Brain microvascular endothelial cell (primary cell): Measurements from ENCODE around the gene DDAH1.

Source experiments
- DNase-seq: peaks from one replicate; pipeline ENCODE4 v3.0.0-alpha.2; 2020
- H3K27ac ChIP-seq: fragments of 250-450 bp; sonication (Bioruptor Pico); 2 replicates; pipeline ENCODE4 v1.5.1; 2020; ENCODE audit warnings: mild to moderate bottlenecking, moderate library complexity
- H3K27me3 ChIP-seq: fragments of 250-450 bp; sonication (Bioruptor Pico); replicated peaks from 2 replicates; pipeline ENCODE4 v1.5.1; 2020; ENCODE audit warnings: mild to moderate bottlenecking
- H3K36me3 ChIP-seq: fragments of 250-450 bp; sonication (Bioruptor Pico); replicated peaks from 2 replicates; pipeline ENCODE4 v1.5.1; 2020; ENCODE audit warnings: mild to moderate bottlenecking
- H3K4me3 ChIP-seq: 2 replicates; pipeline ENCODE4 v1.5.1; 2011; ENCODE audit warnings: low read depth, mild to moderate bottlenecking, control low read depth, low read length, moderate library complexity
- in situ Hi-C: cut with HindIII; loops from 2 replicates; pipeline ENCODE4 v1.10.0; 2017; ENCODE audit warnings: low sequenced_read_pairs, low pct_ligation_motif_present
- TF ChIP-seq, protein P1 (sequence below): IDR thresholded peaks from 2 replicates; pipeline ENCODE4 v1.5.1; 2011; ENCODE audit warnings: low read depth, mild to moderate bottlenecking, moderate library complexity, low read length, control low read depth, inconsistent platforms; ENCODE audit errors: missing control alignments

DDAH1 gene

DNA sequence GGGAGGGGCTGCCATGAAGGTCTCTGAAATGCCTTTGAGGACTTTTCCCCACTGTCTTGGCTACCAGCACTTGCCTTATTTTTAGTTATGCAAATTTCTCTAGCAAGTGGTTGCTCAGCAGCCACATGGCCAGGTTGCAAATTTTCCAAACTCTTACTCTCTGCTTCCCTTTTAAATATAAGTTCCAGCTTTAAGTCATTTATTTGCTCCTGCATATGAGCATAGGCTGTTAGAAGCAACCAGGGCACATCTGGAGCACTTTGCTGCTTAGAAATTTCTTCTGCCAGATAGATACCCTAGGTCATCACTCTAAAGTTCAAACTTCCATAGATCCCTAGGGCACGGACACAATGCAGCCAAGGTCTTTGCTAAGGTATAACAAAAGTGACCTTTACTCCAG, 44.8 kb downstream of the DDAH1 start:
- TF ChIP-seq, protein P1, sequence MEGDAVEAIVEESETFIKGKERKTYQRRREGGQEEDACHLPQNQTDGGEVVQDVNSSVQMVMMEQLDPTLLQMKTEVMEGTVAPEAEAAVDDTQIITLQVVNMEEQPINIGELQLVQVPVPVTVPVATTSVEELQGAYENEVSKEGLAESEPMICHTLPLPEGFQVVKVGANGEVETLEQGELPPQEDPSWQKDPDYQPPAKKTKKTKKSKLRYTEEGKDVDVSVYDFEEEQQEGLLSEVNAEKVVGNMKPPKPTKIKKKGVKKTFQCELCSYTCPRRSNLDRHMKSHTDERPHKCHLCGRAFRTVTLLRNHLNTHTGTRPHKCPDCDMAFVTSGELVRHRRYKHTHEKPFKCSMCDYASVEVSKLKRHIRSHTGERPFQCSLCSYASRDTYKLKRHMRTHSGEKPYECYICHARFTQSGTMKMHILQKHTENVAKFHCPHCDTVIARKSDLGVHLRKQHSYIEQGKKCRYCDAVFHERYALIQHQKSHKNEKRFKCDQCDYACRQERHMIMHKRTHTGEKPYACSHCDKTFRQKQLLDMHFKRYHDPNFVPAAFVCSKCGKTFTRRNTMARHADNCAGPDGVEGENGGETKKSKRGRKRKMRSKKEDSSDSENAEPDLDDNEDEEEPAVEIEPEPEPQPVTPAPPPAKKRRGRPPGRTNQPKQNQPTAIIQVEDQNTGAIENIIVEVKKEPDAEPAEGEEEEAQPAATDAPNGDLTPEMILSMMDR = no peak
- in situ Hi-C loops = no loop called here

DNA sequence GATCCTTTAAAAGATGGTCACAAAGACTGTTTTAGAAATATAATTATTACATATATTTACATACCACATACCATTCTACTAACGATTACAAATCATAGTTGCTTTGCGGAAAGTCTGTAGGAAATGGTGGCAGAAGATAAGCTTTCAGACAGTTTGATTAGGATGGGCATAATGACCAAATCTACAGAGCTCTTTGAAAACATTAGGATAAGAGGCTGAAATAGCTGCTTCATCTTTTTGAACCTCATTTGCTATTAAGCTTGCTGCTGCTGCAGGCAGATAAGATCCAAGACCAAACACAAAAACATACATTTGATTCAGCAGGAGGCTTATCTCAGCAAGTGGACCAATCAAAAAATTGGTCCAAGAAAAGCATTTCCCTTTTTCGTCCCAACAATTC, 47.1 kb downstream of the DDAH1 start:
- no peak overlapping the region for H3K27ac ChIP-seq
- H3K36me3 ChIP-seq = no peaks in the 10 kb centered on the region
- in situ Hi-C loops = no loop called here
- DNase-seq = no peak
- TF ChIP-seq, protein P1 = no peak
- no peaks in the 10 kb centered on the region for H3K27me3 ChIP-seq
- no peak overlapping the region for H3K4me3 ChIP-seq

More for the DNA sequence above, 44.8 kb downstream of the DDAH1 start:
- DNase-seq = no peak
- no peaks in the 10 kb centered on the region for H3K36me3 ChIP-seq
- H3K4me3 ChIP-seq = no peak overlapping the region
- H3K27me3 ChIP-seq = no peaks in the 10 kb centered on the region
- H3K27ac ChIP-seq = no peak overlapping the region

DNA sequence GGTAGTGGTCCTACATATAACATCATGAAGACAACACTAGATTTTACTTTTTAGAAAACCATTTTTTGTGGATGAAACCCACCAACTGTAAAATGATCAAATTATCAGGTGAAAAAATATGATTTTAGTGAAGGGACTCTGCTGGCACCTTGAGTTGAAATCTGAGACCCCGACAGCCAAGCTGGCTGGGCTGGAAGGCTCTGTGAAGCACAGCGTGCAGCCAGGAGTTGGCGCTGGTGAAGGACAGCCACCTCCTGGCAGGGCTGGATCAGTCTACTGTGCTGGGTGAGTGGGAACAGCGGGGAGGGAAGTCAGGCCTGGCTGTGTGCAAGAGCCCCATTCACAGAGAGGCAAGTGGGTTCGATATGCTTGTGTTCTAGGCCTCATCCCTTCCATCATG, 47.9 kb downstream of the DDAH1 start:
- DNase-seq = no peak
- H3K27ac ChIP-seq = no peak overlapping the region
- H3K36me3 ChIP-seq = no peaks in the 10 kb centered on the region
- in situ Hi-C loops = no loop called here
- TF ChIP-seq, protein P1 = no peak
- no peaks in the 10 kb centered on the region for H3K27me3 ChIP-seq
- H3K4me3 ChIP-seq = no peak overlapping the region

DNA sequence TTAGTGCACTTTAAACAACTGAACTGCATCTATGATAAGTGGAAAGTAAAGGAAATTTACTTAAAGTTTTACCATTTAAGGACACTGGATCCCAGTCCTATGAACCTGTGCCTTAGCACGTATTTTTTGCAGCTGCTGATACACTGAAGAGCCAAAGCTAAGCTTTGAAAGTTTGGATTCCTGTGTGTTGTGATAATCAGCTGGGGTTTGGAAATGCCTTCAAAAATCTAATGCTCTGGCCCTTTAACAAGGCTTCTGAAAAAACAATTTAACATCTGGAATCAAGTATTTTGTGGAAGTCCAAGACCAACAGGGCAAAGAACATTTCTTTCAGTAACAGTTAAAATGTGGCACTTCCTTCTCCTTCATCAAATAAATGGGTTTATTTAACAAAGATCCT, 51.8 kb downstream of the DDAH1 start:
- H3K27ac ChIP-seq = no peak overlapping the region
- H3K27me3 ChIP-seq = no peaks in the 10 kb centered on the region
- no peaks in the 10 kb centered on the region for H3K36me3 ChIP-seq
- DNase-seq = no peak
- no peak overlapping the region for H3K4me3 ChIP-seq
- in situ Hi-C loops = no loop called here
- TF ChIP-seq, protein P1 = no peak

DNA sequence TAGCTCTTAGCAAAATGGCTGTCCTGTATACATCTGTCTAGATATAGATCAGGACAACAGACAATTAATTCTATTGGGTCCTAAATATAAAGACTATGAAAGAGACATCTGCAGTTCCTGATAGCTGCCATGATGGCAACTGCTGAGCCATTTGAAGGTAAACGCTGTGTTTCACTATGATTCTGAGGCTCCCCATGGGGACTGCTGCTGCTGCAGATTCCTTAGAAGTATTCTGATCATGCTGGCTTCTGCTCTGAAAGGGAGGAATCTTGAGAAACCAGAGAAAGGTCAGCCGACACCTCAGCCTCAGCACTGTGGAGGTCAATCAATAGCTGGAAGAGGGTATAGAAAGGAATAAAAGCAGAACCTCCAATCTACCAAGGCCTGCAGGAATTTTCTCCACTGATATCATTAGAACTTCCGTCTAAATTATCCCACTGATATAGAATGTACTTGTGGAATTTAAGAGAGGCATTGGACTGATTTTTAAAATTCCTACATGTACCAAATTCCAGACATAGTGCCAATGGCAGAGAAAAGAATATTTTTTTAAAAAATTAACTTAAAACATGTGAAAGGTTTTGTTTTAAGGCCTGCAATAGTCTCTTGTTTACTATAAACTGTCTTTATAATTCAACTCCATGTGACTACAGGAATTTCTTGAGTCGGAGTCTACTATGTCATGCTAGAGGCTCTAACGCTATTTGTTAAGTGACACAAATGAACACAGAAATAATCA, 53.2 kb downstream of the DDAH1 start:
- no peak for DNase-seq
- Histone ChIP-seq H3K36me3 (no peaks in the 10 kb centered on the region), H3K4me3 (no peak overlapping the region), H3K27ac (no peak overlapping the region), H3K27me3 (no peaks in the 10 kb centered on the region)
- TF ChIP-seq, protein P1 = no peak
- in situ Hi-C loops = no loop called here

DNA sequence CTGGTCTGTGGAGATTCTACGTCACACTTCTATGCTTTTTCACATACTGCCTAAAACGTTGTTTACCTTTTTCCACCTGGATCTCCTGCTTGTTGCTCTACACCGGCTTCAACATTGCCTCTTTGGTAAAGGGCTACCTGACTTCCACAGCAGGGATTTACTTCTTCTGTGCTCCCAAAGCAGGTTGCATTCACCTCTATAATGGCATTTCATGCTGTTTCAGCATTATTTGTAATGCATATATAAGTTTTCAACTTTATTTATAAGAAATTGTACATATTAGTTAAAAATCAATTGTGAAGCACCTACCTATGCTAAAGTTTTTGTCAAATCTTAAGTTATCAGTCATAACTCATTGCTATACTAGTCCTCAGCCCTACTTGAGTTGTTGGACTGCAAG, 55.4 kb downstream of the DDAH1 start:
- H3K27me3 ChIP-seq = no peaks in the 10 kb centered on the region
- in situ Hi-C loops = no loop called here
- TF ChIP-seq, protein P1 = no peak
- H3K27ac ChIP-seq = no peak overlapping the region
- H3K36me3 ChIP-seq = no peaks in the 10 kb centered on the region
- no peak for DNase-seq
- H3K4me3 ChIP-seq = no peak overlapping the region
